GM18505 (cell line): ENCODE results near the gene PFDN2.
A peak's percentile ranks its signal among the peaks of the same experiment; 100 is the strongest.

Source experiments
- ATAC-seq: cut with Tn5 transposase; IDR thresholded peaks from one replicate; pipeline ENCODE4 v1.9.1; 2021; ENCODE audit not compliant: unreplicated experiment
- POLR2A ChIP-seq: IDR thresholded peaks from 4 replicates; pipeline ENCODE4 v1.6.1; 2011; ENCODE audit warnings: borderline replicate concordance; ENCODE audit not compliant: insufficient read depth, insufficient read length; ENCODE audit errors: extremely low read depth

PFDN2 gene, protein sequence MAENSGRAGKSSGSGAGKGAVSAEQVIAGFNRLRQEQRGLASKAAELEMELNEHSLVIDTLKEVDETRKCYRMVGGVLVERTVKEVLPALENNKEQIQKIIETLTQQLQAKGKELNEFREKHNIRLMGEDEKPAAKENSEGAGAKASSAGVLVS

DNA sequence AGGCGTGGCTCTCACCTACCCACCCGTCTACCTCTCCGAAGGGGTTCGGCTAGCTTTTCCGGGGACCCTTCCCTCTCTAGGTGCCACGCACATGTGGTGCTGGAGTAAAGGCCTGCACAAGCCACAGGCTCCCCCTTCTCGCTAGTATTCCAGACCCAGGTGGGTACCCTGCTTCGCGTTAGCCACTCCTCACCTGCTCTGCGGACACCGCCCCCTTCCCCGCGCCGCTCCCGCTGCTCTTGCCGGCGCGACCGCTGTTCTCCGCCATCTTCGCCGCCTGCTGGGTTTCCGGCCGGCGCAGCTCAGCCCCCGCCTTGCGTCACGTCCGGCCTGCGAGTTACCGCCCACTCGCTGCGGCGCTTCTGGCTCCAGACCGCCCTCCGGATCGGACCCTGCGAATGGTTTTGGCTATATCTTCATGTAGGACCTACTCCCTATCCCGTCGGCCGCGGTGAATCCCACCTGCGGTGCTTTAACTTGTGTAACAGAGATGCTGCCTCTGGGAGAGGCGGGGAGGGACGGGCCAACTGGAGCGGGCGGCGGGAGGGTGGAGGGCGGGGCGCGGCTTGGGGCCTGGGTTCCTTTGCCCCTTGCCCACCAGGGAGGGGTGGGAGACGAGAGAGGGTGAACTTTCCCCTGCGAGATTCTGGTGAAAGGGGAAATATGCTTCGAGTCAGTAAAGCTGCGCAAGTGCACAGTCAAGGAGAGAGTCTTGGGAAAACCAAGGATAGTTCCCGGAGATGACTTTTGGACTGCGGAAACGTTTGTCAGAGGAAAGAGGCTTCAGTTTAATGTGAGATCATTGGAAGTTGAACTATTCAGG lies at the start of gene PFDN2, which contains the start of gene NIT1:
PFDN2 (minus strand) TSS at position 279 of the 823 bp plus-strand sequence; CDS start at position 268, 11 bp downstream.
NIT1 (plus strand) TSS at position 347 of the 823 bp plus-strand sequence; CDS start at position 419, 72 bp downstream.
- ATAC-seq, result peak; percentile 75
- peak; percentile 92 for TF ChIP-seq POLR2A

DNA sequence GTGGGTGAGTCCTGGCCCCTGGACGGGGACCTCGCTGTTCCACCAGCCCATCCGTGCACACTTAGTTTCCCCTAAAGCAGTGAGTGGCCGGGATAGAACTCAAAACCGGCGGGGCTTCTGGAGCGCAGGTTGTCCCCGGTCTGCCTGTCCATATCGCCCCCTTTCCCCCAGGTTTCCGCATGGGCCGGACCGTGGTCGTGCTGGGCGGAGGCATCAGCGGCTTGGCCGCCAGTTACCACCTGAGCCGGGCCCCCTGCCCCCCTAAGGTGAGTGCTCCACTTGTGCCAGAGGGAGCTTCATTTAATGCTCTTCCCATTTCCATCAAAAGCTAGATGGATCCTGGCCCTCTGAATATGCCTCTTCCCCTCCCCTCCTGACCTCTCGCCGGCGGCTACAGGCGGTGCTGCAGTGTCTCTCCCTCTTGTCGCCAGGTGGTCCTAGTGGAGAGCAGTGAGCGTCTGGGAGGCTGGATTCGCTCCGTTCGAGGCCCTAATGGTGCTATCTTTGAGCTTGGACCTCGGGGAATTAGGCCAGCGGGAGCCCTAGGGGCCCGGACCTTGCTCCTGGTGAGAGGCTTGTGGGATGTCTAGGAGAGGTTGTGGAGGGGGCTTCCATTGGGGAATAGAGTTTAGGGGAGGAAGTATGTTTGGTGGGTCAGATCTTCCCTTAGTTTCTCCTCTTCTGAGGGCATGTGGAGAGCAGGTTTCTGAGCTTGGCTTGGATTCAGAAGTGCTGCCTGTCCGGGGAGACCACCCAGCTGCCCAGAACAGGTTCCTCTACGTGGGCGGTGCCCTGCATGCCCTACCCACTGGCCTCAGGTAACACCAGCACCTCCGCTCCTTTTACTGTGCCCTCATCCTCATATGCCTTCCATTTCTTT lies 49.1 kb upstream of the PFDN2 start:
- no peak for TF ChIP-seq POLR2A
- peak; percentile 3 for ATAC-seq

DNA sequence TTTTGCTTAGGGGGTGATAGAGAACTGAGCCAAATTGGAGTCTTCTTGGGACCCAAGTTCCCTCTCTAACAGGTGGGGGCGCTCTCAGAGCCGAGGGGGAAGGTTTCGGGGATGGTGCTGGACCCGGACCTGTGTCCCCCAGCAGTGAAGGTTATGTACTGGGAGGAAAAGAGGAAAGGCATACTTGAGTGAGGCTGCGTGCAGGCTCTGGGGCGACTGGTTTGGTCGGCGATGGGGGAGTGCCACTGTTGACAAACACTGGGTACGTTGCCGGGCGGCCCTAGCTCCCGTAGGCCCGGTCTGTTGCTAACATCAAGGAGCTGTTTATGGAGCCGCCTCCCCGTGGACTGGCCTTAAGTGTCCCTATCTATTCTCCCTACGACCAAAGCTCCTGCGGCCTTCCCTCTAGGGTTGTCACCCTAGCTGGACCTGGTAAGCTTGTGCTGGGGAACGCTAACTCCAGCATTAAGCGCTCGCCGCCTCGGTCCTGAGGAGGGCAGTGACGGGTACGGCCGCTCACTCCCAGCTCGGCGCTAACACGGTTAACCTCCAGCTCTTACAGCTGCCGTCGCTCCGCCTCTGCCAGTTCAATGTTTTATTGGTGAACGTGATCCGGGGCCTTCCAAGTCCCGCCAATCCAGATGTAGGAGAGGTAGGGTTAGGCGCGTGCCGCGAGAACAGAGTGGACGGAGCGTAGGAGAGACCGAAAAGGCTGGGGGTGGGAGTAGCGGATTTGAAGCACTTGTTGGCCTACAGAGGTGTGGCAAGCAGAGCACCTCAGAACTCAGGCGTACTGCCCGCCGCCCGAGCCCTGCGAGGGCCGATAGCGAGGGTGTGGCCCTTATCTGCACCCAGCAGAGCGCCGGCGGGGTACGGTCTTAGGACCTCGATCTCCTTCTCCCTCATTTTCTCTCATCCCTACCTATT lies 48.2 kb upstream of the PFDN2 start, which contains the start of gene PPOX:
PPOX (plus strand) TSS at position 685 of the 927 bp plus-strand sequence. CDS start 422 bp downstream, outside the sequence.
- TF ChIP-seq POLR2A, result peak; percentile 93
- peak; percentile 93 for ATAC-seq

DNA sequence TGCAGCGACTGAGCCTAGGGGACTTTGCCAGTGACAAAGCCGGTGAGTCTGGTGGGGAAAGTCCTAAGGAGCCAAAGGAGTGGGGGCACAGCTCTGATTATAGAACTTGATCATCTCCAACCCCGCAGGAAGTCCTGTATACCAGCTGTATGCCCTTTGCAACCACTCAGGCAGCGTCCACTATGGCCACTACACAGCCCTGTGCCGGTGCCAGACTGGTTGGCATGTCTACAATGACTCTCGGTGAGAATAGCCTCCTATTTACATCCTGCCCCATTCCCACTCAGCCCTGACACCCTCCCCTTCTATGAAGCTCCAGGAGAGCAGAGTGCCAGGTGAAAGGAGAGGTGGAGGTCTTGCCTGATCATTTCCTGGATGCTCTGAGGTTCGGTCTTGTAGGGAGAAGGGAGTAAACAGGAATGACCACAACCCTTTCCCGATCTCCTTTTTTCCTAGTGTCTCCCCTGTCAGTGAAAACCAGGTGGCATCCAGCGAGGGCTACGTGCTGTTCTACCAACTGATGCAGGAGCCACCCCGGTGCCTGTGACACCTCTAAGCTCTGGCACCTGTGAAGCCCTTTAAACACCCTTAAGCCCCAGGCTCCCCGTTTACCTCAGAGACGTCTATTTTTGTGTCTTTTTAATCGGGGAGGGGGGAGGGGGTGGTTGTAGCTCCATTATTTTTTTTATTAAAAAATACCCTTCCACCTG lies 47.2 kb upstream of the PFDN2 start:
- no peak for ATAC-seq
- TF ChIP-seq POLR2A, result no peak

DNA sequence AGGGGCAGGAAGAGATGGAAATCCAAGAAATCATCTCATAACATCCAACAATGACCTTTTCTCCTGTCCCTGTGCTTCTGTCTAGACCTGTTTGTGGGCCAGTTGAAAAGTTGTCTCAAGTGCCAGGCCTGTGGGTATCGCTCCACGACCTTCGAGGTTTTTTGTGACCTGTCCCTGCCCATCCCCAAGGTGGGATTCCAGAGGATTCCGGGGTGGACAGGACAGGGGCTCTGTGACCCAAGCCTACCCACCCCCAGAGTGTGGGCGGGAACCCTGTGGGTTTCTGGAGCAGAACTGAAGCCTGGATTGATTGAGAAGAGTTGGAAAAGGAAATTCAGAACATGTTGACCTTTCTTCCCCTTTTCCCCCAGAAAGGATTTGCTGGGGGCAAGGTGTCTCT lies 46.0 kb upstream of the PFDN2 start:
- no peak for TF ChIP-seq POLR2A
- no peak for ATAC-seq

DNA sequence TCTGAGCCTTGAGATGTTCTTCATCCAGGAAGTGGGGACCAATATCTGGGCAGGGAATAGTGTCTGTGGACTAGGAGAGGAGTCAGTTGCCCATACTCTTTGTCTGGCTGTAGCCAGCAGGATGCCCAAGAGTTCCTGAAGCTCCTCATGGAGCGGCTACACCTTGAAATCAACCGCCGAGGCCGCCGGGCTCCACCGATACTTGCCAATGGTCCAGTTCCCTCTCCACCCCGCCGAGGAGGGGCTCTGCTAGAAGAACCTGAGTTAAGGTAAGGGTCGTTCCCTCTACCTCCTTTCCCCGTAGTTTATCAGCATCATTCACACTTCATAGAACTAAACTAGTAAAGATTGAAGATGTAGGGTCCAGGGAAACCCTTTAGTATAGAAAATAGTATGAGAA lies 45.0 kb upstream of the PFDN2 start:
- TF ChIP-seq POLR2A, result no peak
- ATAC-seq, result no peak

DNA sequence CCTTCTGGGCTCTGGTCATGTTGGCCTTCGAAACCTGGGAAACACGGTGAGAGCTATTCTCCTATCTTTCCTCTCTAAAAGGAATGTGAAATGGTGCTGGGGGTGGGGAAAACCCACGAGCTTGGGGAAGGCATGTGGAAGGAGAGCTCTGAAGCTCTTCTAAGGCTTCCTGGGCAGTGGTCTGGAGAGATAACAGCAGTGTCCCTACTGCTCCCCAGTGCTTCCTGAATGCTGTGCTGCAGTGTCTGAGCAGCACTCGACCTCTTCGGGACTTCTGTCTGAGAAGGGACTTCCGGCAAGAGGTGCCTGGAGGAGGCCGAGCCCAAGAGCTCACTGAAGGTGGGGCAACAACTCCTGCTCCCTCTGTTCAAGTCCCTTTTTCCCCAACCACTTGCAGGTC lies 44.2 kb upstream of the PFDN2 start:
- ATAC-seq, result no peak
- no peak for TF ChIP-seq POLR2A

DNA sequence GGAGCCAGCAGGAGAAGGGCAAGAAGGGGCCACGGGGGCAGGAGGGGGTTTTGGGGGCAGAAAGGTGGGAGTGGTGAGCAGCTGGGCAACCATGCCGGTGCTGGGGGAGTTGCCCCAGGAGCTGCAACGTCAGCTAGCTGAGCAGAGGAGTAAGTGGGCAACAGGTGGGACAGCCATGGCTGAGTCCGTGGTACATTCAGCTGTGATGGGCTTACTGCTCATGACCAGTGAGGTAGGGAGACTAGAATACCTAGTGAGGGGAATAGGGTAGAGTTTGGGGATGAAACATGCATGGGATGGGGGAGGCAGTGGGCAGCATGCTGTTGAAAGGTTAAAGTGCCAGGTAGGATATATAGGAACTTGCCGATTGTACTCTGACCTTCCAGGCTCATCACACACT lies 43.8 kb upstream of the PFDN2 start:
- ATAC-seq, result no peak
- TF ChIP-seq POLR2A, result no peak

DNA sequence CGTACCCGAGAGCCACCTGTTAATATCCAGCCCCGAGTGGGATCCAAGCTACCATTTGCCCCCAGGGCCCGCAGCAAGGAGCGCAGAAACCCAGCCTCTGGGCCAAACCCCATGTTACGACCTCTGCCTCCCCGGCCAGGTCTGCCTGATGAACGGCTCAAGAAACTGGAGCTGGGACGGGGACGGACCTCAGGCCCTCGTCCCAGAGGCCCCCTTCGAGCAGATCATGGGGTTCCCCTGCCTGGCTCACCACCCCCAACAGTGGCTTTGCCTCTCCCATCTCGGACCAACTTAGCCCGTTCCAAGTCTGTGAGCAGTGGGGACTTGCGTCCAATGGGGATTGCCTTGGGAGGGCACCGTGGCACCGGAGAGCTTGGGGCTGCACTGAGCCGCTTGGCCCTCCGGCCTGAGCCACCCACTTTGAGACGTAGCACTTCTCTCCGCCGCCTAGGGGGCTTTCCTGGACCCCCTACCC lies 42.9 kb upstream of the PFDN2 start:
- no peak for TF ChIP-seq POLR2A
- no peak for ATAC-seq

DNA sequence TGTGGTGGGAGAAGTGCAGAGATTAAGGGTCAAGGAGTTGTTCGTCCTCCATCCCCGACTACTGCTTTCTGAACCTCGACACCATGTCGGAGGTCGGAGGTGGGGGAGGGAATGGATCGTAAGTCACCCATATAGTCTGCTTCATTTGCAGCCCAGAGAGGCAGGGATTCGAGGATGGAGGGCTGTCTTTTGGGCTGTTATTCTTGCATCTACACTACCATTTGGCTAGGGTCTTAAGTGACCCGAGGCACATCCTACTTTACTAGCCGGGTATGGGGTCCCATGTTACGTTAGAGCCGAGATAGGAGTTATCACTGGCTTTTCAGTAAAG lies 42.0 kb upstream of the PFDN2 start:
- no peak for TF ChIP-seq POLR2A

DNA sequence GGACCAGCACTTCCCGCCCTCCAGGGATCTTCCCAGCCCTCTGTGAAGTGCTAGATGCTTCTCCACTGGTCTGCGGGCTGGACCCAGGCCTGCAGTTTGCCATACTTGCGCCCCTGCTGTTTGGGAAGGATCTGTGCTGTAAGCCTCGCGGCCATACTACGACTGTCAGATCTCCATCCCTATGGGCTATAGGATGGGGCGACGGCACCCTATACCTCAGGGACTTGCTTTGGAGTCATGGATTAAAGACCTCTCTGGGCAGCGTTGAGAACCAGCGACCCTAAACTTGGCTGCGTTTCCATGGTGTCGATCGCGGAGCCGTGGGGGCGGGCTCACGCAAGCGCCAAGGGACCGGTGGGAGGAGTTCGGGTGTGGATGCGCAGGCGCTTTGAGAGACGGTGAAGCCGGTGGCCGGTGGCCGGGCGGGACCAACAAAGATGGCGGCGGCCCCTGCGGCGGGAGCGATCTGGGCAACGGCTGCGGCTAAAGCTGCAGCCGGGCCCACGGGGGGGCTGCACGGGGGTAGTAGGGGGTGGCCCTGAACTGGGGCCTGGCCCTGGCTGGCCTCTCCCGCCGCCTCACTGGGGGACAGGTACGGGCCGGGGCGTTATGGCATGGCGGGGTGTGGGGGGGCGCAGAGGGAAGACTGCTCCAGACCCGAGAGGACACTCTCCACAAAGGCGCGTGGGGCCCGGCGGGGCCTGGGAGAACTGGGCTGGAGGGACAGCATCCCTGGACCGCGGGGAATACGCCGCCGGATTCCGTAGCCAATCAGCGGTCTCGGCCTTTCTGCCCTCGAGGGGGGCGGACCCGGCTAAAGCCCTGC lies 41.5 kb upstream of the PFDN2 start, which contains the start of gene USP21:
USP21 (plus strand) TSS at position 414 of the 826 bp plus-strand sequence. CDS start 1,141 bp downstream, outside the sequence.
- peak; percentile 86 for ATAC-seq
- peak; percentile 80 for TF ChIP-seq POLR2A

More for the DNA sequence above, 42.0 kb upstream of the PFDN2 start:
- peak; percentile 5 for ATAC-seq
